UCSD-AML1 (cell line): ENCODE data around the gene PCNP.
"Not testable (repeated sequence)": the region's sequence is repeated elsewhere in the genome, so short reads cannot be mapped to it uniquely, and the experiment has no call there.

Experiments
- DNase-seq: peaks from one replicate; lab custom pipeline; 2025; ENCODE audit not compliant: unreplicated experiment; lab: John Stamatoyannopoulos, UW

PCNP gene

DNA sequence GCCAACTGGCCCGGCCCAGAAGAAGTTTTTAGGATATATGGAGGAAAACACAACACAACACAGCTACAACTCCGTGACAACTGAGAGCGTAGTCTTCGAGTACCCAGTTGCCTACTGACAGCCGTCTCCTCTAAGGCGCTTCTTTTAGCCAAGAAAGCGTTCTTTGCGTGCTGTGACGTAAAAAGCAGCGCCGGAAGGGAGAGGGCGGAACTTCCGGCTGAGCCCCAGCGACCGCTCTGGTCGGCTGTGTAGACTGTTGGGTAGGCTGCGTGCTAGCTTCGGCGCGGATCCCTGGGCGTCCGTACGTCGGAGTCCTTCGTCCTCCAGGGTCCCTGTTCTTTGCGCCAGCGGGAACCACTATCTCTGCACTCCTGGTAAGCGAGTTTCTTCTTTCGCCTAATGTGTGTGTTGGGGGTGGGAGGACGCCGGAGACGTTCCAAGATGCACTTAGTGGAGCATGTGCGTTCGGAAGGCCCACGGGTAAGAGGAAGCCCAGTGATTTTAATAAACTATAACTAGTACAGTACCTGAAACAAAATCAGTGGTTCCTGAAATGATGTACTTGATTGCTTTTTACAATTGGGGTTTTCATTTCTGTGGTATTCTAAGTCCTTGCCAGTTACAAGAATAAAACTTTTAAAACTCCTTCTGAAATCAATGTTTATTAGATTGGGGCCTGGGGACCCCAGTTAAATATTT, 12.2 kb upstream of the PCNP start, which contains the start of gene TRMT10C:
Gene TRMT10C (plus strand): TSS at position 239 of the 699 bp plus-strand sequence. CDS start 2,914 bp downstream, outside the sequence.
- DNase-seq: peak; percentile 91

DNA sequence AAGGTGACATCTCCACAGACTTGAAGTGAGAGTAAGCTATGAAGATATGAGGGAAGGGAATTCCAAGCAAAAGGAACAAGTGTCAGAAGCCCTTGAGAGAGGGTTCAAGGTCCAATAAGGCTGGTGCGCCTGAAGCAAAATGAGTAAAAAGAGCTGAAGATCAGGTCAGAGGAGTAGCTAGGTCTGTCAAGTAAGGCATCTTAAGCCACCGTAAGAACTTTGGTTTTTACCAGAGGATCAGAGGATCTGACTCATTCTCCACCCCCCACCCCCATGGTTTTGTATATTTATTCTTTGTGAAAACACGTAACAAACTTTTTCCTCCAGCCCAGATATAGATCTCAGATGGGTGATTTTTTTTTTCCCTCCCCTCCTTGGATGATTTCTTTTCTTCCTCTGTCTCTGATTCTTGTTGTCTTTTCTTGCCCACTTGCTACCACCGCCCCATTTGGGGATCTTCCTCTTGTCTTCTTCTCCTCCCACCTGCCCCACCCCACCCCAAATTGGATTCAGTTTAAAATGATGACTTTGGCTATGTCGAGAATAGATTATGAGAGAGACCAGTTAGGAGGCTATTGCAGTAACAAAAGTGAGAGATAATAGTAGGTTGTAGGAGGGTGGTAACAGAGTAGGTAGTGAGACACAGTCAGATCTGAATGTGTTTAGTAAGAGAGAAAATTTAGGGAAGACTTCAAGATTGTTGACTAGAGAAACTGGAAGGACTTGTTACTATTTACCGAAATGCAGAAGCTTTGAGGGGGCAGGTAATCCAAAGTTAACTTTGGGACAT, 6.3 kb upstream of the PCNP start:
- no peak for DNase-seq

DNA sequence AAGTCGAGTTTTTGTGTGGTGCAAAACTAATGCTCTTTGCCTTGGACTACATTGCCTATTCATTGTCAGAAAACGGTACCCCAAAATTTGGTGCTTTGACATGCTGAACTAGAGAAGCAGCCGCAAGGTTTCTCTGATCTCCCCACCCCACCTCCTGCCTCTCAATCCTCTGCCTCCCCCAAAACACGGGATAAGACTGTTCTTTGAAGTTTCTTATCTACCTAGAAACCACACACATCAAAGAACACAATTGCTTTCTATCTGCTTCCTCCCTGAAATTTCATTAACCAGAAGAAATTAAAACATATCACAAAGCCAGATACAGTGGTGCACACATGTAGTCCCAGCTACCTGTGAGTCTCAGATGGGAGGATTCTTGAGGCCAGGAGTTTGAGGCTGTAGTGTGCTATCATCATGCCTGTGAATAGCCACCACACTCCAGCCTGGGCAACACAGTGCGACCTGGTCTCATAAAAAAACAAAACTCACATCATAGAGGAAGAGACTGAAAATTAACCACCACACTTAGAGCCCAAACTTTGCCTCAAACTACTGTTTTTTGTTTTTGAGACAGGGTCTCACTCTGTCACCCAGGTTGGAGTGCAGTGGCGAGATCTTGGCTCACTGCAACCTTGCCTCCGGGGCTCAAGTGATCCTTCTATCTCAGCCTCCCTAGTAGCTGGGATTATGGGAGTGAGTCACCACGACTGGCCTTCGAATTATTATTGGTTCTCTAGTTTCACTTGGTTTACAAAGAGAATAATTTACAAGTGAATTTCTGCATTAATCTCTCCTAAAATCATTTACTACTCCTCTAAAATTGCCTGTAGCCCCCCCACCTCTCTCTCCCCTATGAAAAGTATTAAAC, 2.7 kb upstream of the PCNP start:
- no peak for DNase-seq

DNA sequence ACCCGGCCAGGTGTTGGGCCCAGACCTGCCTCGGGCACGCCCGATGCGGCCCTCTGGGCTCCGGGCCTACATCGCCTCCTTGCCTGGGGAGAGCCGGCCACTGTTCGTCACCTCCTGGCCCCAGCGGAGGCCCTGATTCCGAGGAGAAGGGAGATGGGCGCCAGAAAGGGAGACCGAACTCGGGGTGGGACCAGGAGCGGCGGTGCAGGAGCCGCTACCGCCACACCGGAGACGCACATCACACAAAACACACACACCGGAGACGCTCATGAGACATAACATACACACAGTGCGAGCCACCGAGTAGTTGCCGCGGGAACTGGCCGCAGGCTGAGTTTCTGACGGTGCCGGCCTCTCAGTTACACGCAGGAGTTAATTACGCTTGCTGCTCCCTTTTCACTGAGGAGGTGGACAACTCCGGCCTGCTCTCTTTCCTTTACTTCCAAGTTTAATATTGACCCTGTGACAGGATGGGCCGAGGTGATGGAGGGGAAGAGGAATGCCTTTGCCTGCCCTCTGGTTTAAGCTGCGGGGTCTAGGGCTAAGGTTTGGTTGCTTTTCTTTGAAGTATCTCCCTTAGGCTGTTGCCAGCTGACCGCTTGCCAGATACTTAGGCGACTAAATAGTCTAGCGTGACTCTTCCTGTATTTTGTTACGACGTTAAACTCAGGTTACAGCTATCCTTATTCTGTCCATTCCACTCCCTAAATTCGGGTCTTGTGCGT, 570 bp downstream of the PCNP start:
- DNase-seq: peak; percentile 75

DNA sequence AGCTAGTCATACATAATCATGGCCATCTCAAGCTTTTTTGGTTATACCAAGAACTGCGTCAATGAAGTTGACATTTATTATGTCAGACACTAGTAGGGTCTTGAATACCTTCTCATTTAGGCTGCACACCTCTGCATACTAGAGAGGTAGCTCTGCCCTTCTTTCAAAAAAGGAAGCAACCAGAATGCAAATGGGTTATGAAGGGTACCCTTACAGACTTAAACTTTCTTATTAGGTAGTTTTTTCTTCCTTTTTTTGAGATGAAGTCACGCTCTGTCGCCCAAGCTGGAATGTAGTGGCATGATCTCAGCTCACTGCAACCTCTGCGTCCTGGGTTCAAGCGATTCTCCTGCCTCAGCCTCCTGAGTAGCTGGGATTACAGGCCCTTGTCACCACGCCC, 3.3 kb downstream of the PCNP start:
- DNase-seq: no peak

DNA sequence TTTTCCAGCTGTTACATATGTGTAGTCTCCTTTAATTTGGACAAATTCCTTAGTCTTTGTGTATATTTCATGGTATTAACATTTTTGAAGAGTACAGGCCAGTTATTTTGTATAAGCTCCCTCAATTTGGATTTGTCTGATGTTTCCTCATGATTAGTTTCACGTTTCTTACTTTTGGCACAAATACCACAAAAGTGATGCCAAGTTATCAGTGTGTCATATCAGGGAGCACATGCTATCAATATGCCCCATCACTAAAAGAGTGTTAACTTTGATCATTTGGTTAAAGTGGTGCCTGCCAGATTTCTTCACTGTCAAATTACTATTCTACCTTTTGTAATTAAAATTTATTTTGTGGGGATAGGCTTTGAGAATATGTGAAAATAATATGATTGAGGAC, 14.6 kb downstream of the PCNP start:
- no peak for DNase-seq

DNA sequence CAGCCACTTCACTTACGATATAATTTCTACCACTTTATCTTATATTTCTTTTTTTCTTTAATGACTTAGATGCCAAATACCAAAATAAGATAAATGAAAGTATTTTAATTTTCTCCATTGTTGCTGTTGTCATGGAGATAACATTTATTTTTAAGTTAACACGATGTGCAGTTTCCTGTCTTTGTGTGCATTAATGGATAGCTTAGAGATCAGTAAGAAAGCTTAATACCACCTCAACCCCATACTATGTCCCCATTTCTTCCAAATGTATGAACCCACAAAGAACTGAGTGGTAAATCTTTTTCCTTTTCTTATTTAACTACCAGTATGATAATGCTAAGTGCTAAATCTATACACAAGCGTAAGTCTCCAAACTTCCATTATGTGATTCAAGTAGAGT, 17.1 kb downstream of the PCNP start:
- DNase-seq: no peak

DNA sequence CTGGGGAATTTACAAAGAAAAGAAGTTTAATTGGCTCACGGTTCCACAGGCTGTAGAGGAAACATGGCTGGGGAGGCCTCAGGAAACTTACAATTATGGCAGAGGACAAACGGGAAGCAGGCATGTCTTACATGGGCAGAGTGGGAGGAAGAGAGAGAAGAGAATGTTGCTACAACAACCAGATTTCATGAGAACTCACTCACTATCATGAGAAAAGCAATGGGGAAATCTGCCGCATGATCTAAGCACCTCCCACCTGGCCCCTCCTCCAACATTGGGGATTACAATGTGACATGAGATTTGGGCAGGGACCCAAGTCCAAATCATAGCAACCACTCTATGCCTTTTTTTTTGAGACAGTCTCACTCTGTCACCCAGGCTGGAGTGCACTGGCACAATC, 28.8 kb downstream of the PCNP start:
- DNase-seq: no peak

DNA sequence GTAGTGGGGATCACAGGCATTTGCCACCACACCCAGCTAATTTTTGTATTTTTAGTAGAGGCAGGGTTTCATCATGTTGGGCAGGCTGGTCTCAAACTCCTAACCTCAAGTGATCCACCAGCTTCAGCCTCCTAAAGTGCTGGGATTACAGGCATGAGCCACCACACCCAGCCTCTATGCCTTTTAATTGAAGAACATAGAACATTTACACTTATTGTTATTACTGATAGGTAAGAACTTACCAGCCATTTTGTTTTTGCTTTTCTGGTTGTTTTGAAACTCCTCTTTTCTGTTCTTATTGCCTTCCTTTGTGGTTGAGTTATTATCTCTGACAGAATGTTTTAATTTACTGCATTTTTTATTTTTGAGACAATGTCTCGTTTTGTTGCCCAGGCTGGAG, 29.2 kb downstream of the PCNP start:
- DNase-seq: no peak

DNA sequence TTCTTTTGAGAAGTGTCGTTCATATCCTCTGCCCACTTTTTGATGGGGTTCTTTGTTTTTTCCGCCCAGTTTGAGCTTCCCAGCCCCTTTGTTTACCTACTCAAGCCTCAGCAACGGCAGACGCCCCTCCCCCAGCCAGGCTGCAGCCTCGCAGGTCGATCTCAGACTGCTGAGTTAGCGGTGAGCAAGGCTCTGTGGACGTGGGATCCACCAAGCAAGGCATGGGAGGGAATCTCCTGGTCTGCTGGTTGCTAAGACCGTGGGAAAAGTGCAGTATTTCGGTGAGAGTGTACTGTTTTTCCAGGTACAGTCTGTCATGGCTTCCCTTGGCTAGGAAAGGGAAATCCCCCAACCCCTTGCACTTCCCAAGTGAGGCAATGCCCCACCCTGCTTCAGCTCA, 31.4 kb downstream of the PCNP start:
- not testable (repeated sequence) for DNase-seq

DNA sequence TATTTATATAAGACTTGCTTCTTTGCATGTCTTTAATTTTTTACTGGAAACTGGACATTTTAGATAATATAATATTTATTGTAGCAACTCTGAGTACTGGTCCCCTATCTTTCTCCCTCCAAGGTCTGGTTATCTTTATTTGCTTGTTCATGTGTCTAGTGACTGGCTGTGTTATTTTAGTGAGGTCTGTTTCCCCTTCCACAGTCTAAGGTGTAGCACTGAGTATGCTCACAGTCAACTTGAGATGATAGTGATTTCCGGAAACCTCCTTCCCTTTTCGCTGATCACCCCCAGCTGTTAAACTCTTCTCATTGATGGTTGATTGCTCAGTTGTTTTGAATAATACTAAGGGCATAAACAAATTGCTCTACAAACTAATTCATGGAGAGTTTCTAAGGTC, 37.0 kb downstream of the PCNP start:
- no peak for DNase-seq

DNA sequence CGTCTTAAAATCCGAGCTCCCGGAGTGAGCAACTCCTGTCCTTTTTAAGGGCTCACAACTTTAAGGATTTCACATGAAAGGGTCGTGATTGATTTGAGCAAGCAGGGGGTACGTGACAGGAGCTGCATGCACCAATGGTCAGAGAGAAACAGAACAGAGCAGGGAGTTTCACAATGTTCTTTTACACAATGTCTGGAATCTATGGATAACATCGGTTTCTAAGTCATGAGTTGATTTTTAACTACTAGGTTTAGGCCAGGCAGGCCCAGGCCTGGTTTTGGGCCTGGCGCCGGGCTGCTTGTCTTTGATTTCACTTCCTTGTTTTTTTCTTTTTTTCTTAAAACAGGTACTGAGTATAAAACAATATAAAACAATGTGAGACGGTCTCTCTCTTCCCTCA, 39.0 kb downstream of the PCNP start:
- not testable (repeated sequence) for DNase-seq

DNA sequence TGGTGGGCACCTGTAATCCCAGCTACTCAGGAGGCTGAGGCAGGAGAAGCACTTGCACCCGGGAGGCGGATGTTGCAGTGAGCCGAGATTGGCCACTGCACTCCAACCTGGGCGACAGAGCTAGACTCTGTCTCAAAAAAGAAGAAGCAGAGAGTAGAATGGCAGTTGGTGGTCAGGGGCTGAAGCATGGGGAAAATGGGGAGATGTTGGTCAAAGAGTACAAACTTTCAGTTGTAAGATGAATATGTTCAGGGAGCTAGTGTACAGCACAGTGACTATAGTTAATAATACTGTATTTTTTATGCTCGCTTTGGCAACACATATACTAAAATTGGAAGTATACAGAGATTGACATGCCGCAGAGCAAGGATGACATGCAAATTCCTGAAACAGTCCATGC, 41.5 kb downstream of the PCNP start:
- DNase-seq: no peak

DNA sequence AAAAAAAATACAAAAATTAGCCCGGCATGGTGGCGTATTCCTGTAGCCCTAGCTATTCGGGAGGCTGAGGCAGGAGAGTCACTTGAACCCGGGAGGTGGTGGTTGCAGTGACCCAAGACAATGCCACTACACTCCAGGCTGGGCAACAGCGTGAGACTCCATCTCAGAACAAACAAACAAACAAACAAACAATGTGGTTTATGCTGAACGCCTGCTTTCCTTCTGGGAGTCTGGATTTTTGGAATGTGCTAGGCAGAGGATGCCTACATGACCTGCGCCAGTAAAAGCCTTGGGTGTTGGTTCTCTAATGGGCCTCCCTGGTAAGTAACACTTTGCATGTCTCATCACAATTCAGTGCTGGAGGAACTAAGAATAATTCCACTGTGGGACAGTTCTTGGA, 43.5 kb downstream of the PCNP start:
- no peak for DNase-seq

DNA sequence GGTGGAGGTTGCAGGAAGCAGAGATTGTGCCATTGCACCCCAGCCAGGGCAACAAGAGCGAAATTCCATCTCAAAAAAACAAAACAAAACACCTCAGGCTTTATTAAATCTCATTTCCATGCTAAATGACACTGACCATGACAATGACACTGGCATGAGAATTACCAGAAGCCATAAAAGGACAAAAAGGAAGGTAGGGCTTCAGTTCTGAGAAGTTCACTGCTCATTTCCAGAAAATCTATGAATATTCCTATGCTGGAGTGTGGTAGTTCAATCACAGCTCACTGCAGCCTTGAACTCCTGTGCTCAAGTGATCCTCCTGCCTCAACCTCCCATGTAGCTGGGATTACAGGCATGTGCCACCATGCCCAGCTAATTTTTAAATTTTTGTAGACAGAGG, 44.7 kb downstream of the PCNP start:
- DNase-seq: no peak

DNA sequence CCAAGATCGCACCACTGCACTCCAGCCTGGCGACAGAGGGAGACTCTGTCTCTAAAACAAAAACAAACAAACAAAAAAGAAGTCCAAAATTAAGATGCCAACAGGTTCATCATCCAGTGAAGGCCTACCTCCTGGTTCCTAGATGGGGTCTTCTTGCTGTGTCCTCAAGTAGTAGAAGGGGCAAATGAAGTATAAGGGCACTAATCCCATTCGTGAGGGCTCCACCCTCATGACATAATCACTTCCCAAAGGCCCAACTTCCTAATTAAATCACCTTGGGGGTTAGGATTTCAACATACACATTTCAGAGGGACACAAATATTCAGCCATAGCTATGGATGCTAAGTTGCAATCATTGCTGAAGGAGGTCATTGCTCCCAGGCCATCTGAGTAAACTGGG, 45.8 kb downstream of the PCNP start:
- no peak for DNase-seq

DNA sequence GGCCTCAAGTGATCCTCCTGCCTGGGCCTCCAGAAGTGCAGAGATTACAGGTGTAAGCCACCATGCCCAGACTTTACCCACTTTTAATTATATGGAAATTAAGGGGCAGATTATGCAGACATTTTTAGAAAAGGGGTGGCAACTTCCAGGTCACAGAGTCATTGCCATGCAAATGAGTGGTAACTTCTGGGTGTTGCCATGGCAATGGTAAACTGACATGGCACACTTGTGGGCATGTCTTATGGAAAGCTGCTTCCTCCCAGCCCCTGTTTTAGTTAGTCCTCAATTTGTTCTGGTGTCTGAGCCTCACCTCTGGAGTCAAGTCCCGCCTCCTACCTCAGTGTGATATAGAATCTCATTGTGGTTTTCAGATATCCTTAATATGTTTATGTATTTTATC, 49.7 kb downstream of the PCNP start:
- no peak for DNase-seq

DNA sequence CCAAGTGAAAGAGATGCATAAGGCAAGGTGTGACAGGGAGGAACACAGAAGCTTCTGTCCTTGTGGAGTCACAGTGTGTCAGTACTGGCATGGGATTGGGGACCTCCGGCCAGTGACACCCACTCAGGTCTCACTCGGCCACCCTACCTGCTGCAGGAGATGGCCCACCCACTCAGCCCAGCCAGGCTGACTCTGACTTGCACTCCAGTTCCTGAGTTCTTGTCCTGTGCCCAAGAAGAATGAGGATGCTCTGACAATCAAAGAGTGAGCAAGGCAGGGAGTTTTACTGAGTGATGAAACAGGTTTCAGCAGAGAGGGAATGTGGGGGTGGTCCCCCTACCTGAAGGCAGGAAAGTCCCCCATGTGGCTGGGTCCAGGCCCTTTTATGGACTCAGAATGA, 50.9 kb downstream of the PCNP start:
- no peak for DNase-seq

DNA sequence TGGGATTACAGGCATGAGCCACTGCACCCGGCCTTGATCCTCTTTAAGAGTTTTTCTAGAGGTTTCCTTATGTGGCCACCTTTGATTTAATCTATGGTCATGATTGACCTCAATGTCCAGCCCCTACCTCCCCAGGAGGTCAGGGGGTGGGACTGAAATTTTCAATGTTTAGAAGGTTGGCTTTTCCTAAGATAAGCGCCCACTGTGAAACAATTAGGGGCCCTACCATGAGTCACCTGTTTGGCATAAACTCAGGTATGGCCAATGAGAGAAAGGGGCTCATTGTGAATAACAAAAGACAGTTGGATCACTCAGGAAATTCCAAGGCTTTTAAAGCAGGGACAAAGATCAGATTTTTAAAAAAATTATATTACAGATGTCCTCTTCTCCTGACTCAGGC, 51.9 kb downstream of the PCNP start:
- no peak for DNase-seq

DNA sequence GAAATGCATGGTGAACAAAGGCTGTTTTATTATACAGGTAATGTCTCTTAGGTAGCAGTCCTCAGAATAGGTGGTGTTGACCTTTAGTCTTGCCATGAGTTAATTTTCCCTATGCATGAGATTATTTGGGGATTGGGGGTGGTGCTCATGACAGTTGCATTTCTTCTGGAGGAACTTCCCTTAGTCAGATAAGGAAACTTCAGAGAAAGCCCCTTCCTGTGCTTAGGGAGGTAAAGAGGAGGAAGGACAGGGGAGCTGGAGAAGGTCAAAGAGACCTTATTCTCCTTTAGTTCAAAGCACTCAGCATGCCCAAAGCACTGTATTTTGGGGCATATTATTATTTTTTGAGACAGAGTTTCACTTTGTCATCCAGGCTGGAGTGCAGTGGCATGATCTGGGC, 55.2 kb downstream of the PCNP start:
- DNase-seq: no peak
